GM12865 (cell line): Measurements from ENCODE around the gene WIPF1.
A peak's percentile ranks its signal among the peaks of the same experiment; 100 is the strongest.

ENCODE experiments used
- DNase-seq: peaks from one replicate; pipeline ENCODE4 v3.0.0; 2010; ENCODE audit warnings: low read depth
- H3K4me3 ChIP-seq: 2 replicates; pipeline ENCODE4 v1.5.1; 2011; ENCODE audit warnings: mild to moderate bottlenecking, low read depth, low read length, control low read depth
- TF ChIP-seq, protein P1 (sequence below): IDR thresholded peaks from 2 replicates; pipeline ENCODE4 v1.5.1; 2011; ENCODE audit warnings: low read length, control low read depth, low read depth, inconsistent platforms; ENCODE audit not compliant: insufficient read depth; ENCODE audit errors: missing control alignments

WIPF1 gene

DNA sequence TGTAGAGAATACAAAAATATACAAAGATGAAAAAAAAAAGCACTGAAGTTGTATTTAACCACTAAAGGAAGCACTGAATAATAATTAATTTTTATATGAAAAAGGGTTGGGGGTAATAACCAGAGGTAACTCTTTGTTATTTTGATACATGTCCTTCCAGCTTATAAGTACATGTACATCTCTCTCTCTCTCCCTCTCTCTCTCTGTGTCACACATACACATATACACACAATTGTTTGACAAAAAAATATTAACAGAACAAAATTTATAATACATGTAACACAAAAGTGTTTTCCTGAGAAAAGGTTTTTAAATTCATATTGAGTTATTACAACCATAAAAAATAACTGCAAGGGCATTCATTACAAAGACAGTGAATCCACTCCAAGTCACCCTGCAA is 4.6 kb downstream of the WIPF1 start:
- TF ChIP-seq, protein P1, sequence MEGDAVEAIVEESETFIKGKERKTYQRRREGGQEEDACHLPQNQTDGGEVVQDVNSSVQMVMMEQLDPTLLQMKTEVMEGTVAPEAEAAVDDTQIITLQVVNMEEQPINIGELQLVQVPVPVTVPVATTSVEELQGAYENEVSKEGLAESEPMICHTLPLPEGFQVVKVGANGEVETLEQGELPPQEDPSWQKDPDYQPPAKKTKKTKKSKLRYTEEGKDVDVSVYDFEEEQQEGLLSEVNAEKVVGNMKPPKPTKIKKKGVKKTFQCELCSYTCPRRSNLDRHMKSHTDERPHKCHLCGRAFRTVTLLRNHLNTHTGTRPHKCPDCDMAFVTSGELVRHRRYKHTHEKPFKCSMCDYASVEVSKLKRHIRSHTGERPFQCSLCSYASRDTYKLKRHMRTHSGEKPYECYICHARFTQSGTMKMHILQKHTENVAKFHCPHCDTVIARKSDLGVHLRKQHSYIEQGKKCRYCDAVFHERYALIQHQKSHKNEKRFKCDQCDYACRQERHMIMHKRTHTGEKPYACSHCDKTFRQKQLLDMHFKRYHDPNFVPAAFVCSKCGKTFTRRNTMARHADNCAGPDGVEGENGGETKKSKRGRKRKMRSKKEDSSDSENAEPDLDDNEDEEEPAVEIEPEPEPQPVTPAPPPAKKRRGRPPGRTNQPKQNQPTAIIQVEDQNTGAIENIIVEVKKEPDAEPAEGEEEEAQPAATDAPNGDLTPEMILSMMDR, result no peak
- H3K4me3 ChIP-seq, result peak overlapping the region; percentile 73
- DNase-seq, result no peak

DNA sequence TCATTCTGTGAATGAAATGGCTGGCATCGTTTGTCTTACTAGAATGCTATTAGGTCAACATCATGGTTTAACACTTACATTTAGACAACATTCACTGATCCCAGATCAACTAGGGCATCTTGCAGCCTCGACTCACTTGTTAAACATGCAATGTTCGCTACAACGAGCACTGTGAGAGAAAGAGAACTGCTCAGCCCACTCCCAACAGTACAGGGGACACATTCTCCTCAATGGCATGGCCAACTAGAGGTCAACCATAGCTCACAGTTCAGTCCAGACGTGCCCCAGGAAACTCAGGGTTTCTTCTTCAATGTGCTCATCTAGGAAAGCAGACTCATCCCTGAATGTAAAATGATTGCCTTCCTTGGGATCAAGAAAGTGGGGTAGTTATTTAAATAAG is 5.9 kb downstream of the WIPF1 start:
- TF ChIP-seq, protein P1, result no peak
- no peak for DNase-seq
- H3K4me3 ChIP-seq, result no peak overlapping the region

GRCh38 chr2:174590928-174591648 is 6.5 kb downstream of the WIPF1 start:
- no peak for DNase-seq
- no peak overlapping the region for H3K4me3 ChIP-seq
- TF ChIP-seq, protein P1, result no peak

- TF ChIP-seq, protein P1, result no peak
- DNase-seq, result no peak
- H3K4me3 ChIP-seq, result no peak overlapping the region
Measured at GRCh38 chr2:174590346-174590745, 7.3 kb downstream of the WIPF1 start.

DNA sequence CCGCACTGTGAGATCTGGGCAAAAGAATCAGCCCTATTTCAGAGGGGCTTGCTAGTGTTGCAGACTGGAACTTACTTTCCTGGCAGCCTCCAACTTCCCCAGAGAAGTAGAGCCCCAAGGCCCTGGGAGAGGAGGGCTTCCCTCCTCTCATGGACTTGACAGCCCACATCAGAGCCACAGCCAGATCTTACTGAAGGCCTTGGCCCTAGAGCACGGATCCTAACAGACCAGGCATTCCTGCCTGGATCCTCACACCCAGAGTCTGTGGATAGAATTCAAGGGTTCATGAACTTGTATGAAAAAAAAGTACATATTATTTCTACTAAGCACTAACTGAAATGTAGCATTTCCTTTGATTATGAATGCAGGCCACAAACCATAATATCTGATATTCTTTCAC is 8.3 kb downstream of the WIPF1 start:
- H3K4me3 ChIP-seq, result no peak overlapping the region
- TF ChIP-seq, protein P1, result no peak
- no peak for DNase-seq

GRCh38 chr2:174588463-174588862 is 9.1 kb downstream of the WIPF1 start:
- H3K4me3 ChIP-seq, result no peak overlapping the region
- DNase-seq, result no peak
- TF ChIP-seq, protein P1, result no peak

GRCh38 chr2:174587579-174587978 is 10.0 kb downstream of the WIPF1 start:
- no peak overlapping the region for H3K4me3 ChIP-seq
- DNase-seq, result no peak
- TF ChIP-seq, protein P1, result no peak
